ENCODE data around the gene NR2C2.

NR2C2 gene

DNA sequence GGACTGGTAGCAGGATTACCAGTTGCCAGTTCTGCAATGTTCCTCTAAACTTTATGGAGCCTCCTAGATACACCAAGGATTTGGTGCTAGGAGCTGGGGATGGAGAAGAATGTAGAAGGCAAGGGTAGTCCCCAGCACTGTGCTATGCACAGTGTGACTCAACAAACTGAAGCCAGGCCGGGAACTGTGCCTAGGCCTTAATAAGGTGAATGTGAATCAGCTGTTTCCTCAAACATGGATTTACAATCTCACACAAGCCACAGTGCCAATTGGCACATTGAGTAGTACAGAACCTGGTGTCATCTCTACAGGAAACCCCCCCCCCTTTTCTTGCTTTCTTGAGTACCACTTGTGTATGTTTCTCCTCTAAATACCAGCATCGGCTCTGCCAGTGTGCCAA lies 85.3 kb downstream of the NR2C2 start:
- no peak for DNase-seq

GRCh38 chr3:15033103-15033502 lies 85.7 kb downstream of the NR2C2 start:
- no peak for DNase-seq

DNA sequence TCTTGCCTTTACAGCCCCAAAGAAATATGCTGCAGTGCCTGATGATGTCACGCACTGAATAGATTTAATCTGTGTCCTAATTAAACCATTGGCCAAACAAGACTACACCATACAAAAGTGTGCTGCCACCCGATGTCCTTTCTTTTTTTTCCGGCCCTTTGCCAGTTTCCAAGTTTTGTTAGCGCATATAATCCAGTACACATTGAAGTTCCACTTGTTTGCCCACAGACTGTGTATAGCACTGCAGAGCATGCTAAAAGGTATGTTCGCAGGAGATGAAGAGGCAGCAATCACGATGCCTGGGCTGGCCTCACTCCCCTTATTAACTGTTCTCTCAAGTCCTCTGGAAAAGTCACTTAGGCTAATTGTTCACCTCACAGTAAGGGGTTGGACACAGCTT lies 90.9 kb downstream of the NR2C2 start:
- DNase-seq, result no peak

GRCh38 chr3:15040844-15041243 lies 93.5 kb downstream of the NR2C2 start:
- no peak for DNase-seq

- DNase-seq, result no peak
Measured at GRCh38 chr3:15041950-15042349, 94.6 kb downstream of the NR2C2 start.

GRCh38 chr3:15042936-15043335 lies 95.6 kb downstream of the NR2C2 start:
- no peak for DNase-seq

- no peak for DNase-seq
Measured at GRCh38 chr3:15043408-15044171, 96.2 kb downstream of the NR2C2 start.

DNA sequence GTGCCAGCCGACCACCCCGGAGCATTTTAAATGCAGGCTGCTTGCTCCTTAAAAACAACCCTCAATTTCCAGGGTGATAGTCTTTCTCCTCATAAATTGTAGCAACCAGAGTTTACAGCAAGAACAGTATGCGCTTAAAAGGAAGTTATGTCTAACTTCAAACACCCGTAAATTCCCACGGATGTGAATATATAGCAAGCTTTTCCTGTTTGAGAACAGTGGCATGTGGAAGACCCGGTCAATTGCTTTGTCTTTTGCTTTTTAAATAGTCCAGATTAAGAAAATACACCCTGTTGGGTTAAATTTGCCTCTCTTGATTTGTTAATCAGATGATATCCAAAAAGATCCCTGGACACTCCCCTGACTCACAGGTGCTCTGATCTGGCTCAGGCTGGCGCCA lies 96.9 kb downstream of the NR2C2 start:
- DNase-seq, result no peak

DNA sequence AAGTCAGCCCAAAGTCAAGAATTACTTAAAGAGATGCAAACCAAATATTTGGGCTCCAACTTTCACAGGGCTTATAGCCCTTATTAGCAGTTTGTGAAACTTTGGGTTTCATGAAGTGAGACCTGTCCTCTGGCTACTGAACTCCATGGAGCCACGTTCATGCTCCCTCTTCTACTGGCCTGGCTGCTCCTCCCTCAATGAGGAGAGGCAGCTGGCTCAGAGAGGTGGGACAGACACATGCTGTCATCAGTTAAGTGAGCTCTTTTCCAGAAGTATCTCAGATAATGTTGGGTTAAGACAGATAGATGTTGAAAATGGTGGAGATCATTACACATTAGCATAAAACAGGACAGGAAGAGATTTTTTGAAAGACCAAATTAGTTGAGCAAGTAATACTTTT lies 98.3 kb downstream of the NR2C2 start:
- no peak for DNase-seq

- no peak for DNase-seq
Measured at GRCh38 chr3:15049584-15049983, 102.2 kb downstream of the NR2C2 start.

- DNase-seq, result no peak
Measured at GRCh38 chr3:15050405-15051092, 103.2 kb downstream of the NR2C2 start.

DNA sequence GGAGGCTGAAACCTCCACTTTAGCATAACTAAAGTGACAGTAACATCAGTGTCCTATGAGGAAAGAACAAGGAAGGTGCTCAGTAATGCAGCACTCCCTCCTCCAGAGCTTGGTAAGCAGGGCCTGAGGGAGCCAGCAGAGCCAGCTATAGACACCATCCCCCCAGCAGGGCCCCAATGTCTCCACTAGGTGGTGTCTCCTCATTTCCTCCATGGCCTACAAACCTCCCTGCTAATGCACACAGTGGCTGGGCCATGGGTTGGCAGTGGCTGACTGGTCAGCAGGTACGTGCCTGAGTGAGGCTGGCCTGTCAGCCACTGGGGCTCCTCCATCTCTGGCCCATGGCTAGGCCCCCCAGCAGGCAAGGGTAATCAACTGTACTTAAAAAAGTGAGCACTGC lies 104.1 kb downstream of the NR2C2 start:
- DNase-seq, result no peak

DNA sequence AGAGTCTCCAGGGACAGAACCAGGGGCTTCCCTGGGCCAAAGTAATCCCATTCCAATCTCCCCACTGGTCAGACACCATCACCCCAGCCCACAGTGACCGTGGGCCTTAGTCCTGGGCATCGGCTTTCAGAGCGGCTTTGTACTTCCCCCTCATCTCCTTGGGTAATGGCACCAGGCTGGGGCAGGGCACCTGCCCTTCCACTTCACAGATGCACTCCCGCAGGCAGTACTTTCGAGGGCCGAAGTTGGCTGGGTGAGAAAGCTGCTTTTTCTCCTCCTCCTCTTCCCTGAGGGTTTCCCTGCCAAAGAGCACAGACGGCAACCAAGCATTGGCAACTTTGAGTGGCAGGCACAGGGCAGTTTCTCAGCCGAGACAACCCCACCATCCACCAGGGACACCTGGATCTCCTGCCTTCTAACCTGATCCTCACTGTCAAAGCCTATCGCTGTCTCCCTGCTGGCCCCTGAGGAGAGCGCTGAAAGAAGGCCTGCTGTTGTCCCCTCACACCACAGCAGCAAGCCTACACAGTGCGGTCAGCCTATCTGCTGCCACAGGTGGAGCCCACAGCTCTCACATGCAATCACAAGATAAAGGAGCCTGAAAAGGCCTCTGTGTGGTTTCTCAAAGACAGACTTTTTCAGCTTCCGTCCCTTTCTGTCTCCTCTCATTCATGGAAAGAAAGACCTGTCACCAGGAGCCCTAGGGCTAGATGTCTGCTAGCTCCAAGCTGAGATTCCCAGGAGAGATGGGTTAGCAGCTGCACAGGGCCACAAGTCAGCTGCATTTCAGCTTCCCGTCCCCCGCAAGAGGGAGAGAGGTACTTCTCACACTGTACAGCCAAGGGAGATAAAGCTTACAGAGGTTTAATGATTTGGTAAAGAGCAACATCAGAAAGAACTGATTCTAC lies 105.2 kb downstream of the NR2C2 start:
- no peak for DNase-seq

DNA sequence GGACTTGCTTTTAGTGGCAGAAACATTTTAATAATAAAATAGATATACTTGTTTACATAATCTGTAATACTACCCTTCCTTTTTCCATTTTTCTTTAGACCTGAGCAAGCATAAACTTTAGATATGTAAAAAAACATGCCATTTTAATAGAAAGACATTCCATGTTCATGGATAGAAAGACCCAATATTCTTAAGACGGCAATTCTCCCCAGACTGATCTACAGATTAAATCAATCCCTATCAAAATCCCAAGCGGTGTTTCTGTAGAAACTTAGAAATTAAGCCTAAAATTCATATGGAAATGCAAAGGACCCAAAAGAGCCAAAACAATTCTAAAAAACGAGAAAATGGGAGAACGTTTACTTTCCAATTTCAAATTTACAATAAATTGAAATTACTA lies 106.2 kb downstream of the NR2C2 start:
- DNase-seq, result no peak

DNA sequence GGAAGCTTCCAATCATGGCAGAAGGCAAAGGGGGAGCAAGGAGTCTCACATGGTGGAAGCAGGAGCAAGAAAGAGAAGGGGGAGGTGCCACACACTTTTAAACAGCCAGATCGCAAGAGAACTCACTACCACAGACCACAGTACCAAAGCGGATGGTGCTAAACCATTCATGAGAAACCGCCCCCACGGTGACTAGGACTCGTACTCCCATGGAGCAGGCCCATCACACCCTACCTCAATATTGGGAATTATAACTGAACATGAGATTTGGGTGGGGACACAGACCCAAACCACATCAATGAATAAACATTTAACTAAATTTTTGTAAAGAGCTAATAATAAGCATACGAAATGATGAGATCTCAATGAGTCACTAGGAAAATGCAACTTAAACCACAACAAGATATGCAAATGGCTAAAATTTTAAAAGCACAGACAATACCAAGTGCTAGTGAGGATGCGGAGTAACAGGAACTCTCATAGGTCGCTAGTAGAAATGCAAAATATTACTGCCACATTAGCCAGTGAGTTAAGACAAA lies 107.7 kb downstream of the NR2C2 start:
- DNase-seq, result no peak

- DNase-seq, result no peak
Measured at GRCh38 chr3:15056676-15057404, 109.5 kb downstream of the NR2C2 start.

- no peak for DNase-seq
Measured at GRCh38 chr3:15060029-15060428, 112.6 kb downstream of the NR2C2 start.

- no peak for DNase-seq
Measured at GRCh38 chr3:15063238-15063637, 115.9 kb downstream of the NR2C2 start.

DNA sequence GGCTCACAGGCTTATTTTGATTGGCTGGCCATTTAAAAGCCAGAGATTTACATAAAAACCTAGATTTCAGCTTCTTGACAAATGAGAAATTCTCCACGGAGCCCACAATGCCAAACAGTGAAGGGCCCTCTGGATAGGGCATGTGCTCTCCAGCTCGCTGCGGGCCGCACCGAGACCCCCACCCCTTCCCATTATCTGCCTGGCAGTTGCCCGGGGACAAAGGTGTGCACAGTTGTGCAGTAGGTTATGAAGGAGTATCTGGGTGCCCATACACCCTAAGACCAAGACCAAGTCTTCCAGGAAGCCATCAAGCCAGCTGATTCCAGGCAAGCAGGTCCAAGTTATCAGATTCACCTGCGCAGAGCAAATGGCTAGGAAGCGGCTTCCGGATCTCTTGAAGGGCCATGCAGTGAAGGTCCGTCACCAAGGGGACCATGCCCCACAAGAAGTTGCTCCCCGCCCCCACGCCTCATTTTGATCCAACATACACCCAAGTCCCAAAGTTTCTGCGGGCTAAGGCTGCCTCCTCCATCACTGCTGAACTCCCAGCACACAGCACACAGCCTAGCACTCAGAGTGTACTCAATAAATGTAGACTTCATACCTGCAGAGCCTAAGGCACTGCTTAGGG lies 116.4 kb downstream of the NR2C2 start:
- DNase-seq, result no peak

DNA sequence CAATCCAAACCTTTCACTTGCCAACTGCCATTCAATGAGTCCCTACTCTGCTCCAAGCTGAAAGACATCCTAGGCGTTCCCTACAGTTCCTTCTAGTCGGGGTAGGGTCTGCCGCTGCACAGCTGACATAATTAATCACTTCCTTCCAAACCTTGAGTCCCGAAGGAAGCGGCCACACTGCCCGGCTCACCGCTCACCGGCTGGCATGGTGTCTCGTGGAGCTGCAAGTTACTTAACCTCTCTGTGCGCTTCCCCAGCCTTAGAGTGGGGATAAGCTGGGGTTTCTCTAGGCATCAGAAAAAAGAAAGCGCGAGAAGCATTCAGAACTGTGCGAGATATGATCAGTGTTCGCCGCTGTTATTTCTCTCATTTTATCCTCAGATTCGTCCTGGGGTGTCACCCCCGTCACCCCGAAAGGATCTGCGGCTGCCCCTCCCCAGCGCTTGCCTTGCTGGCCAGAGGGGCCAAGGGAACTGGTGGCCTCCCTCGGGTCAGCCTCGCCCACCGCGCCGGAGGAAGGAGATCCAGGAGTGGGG lies 117.0 kb downstream of the NR2C2 start:
- no peak for DNase-seq

GRCh38 chr3:15064835-15065549 lies 117.6 kb downstream of the NR2C2 start, which contains the start of gene MRPS25:
TSS of gene MRPS25 (minus strand) at chr3:15065315. CDS start at chr3:15065194, 121 bp downstream.
- peak; percentile 64 for DNase-seq
